ENCODE measurements around the gene SHISA7. TPM values are rescaled to one million over a fixed set of nuclear protein-coding genes. Genes with fewer than 3 reads are reported as not detected.

Gene SHISA7
- total RNA-seq, 1 experiment from 2014 or later: not detected

DNA sequence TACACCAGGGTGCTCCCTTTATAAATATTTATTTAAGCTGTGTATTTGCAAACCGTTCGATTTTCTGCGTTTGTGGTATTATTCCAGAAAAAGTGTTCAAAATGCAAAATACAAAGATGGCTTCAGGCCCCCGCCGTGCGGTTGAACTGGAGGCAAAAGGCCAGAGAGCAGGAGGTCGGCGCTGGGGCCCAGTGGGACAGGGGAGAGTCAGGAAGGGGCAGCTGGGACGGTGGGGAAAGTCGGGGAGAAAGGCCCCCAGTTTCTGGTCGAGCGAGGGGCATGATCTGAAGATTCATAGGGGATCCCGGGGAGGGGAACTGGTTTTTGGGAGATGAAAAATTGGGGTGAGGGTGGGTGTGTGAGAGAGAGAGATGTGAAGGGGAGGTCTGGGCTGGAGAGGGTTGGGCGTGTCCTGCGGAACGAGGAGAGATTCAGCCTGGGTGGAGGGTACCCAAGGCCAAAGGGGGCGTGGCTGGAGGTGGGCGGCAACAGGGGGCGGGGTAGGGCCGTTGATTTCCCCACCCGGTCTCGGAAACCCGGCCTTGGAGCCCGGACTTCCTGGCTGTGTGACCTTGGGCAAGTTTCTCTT is 17.7 kb upstream of the SHISA7 start:
- H3F3A ChIP-seq (ENCODE audit: low read length, unreplicated experiment): no peaks in the 10 kb centered on the region
- H3K4me1 ChIP-seq (ENCODE audit: insufficient read depth, low read length): peaks cover 13% of the 10 kb centered on the region
- H2AFZ ChIP-seq (ENCODE audit: low read length): peak overlapping the region; percentile 85; the same call in 1 of the 2 replicates
- H3K79me2 ChIP-seq (ENCODE audit: low read length): peaks cover 27% of the 10 kb centered on the region
- intact Hi-C loops (cut with micrococcal nuclease): loop anchor here (5.0 kb wide), 1 partner anchor 172 kb away; no protein-coding TSS in a partner anchor
- DNase-seq (peak; percentile 76), ATAC-seq (peak; percentile 49)
- no peaks in the 10 kb centered on the region for H3K9me3 ChIP-seq (ENCODE audit: low read length)
- peak overlapping the region; percentile 81 for H3K27ac ChIP-seq (ENCODE audit: low read length)
- H4K20me1 ChIP-seq (ENCODE audit: low read length): peaks cover 6% of the 10 kb centered on the region; the same call in 1 of the 2 replicates
- 0 out of 2 replicates have a peak, but pooled peaks cover 2% of the 10 kb centered on the region for H3K36me3 ChIP-seq (ENCODE audit: low read depth, low read length)
- POLR2A ChIA-PET (ENCODE audit: unreplicated experiment): no interaction called here
- TF ChIP-seq EZH2 (IDR thresholded peaks at IDR 0.05; ENCODE audit: low read length, unreplicated experiment): no peak
- peak overlapping the region; percentile 97 for H3K9ac ChIP-seq (ENCODE audit: low read length)
- H3K4me3 ChIP-seq (ENCODE audit: low read length): peak overlapping the region; percentile 91
- no peaks in the 10 kb centered on the region for H3K27me3 ChIP-seq (ENCODE audit: low read length)
- H3K4me2 ChIP-seq (ENCODE audit: low read length): peak overlapping the region; percentile 97
- CTCF ChIA-PET: interaction anchor here (0.6 kb wide), 2 partner anchors 53 to 163 kb away, joined by 3 read pairs; partner anchors contain the start of genes UBE2S and ZNF784
- H3K9me2 ChIP-seq (replicated peaks; ENCODE audit: low read length): no peaks in the 10 kb centered on the region
- BruUV-seq (replicated peaks): no TSS peak

DNA sequence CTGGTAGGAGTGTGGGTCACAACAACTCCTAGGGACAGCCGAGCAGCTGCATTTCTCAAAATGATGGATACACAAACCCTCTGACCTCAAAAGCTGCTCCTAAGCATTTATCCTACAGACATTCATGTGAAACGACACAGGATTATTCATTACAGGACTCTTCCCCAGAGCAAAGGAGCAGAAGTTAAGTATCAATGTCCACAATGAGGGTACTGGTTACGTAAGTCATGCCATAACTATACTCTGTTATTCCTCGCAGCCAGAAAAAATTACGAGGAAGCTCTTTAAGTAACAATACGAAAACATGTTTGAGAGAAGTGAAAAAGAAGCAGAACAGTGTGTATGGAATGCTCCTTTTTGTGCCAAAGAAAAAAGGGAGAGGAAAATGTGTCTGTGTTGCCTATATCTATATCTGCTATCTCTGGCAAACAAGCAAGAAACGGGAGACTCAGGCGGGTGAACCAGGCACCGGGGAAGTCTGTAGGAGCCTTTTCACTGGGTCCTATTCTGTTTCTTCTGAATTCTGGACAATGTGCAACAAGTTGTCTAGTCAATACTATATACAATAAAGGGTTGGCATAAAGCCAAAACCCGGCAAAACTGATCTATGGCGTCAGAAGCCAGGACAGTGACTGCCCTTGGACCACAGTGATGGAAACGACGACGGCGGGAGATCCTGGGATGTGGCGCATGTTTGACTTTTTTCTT is 17.0 kb upstream of the SHISA7 start:
- ChIA-PET POLR2A (ENCODE audit: unreplicated experiment) (no interaction called here), CTCF (interaction anchor here (0.6 kb wide), 3 partner anchors 17 to 164 kb away, joined by 3 to 4 read pairs (median 3); partner anchors contain the start of genes UBE2S and ZNF784)
- no peak for DNase-seq
- Histone ChIP-seq H3K27ac (ENCODE audit: low read length) (no peak overlapping the region), H3K9me3 (ENCODE audit: low read length) (no peaks in the 10 kb centered on the region), H2AFZ (ENCODE audit: low read length) (no peak overlapping the region), H3K27me3 (ENCODE audit: low read length) (no peaks in the 10 kb centered on the region), H3K9me2 (replicated peaks; ENCODE audit: low read length) (no peaks in the 10 kb centered on the region), H3K79me2 (ENCODE audit: low read length) (peaks cover 27% of the 10 kb centered on the region), H3K36me3 (ENCODE audit: low read depth, low read length) (peaks cover 5% of the 10 kb centered on the region; the same call in 1 of the 2 replicates), H3K9ac (ENCODE audit: low read length) (peak overlapping the region; percentile 97; the same call in 1 of the 2 replicates), H4K20me1 (ENCODE audit: low read length) (peaks cover 6% of the 10 kb centered on the region; the same call in 1 of the 2 replicates), H3K4me3 (ENCODE audit: low read length) (peak overlapping the region; percentile 91), H3F3A (ENCODE audit: low read length, unreplicated experiment) (no peaks in the 10 kb centered on the region), H3K4me1 (ENCODE audit: insufficient read depth, low read length) (peaks cover 13% of the 10 kb centered on the region), H3K4me2 (ENCODE audit: low read length) (peak overlapping the region; percentile 97)
- no TSS peak for BruUV-seq (replicated peaks)
- intact Hi-C loops (cut with micrococcal nuclease): loop anchor here (5.0 kb wide), 1 partner anchor 172 kb away; no protein-coding TSS in a partner anchor
- no peak for TF ChIP-seq EZH2phosphoT487 (IDR thresholded peaks at IDR 0.05; ENCODE audit: borderline replicate concordance, low read length)
- TF ChIP-seq CTCF (conservative IDR thresholded peaks at IDR 0.05; ENCODE audit: low read depth, low read length): no peak
- no peak for TF ChIP-seq EZH2 (IDR thresholded peaks at IDR 0.05; ENCODE audit: low read length, unreplicated experiment)
- no peak for ATAC-seq

- intact Hi-C loops (cut with micrococcal nuclease): no loop called here
- peaks cover 5% of the 10 kb centered on the region; the same call in 1 of the 2 replicates for H3K36me3 ChIP-seq (ENCODE audit: low read depth, low read length)
- no peak overlapping the region for H3K9ac ChIP-seq (ENCODE audit: low read length)
- no peak for TF ChIP-seq CTCF (conservative IDR thresholded peaks at IDR 0.05; ENCODE audit: low read depth, low read length)
- no peak for TF ChIP-seq EZH2phosphoT487 (IDR thresholded peaks at IDR 0.05; ENCODE audit: borderline replicate concordance, low read length)
- TF ChIP-seq EZH2 (IDR thresholded peaks at IDR 0.05; ENCODE audit: low read length, unreplicated experiment): no peak
- peaks cover 27% of the 10 kb centered on the region for H3K79me2 ChIP-seq (ENCODE audit: low read length)
- BruUV-seq (replicated peaks): no TSS peak
- H2AFZ ChIP-seq (ENCODE audit: low read length): no peak overlapping the region
- H4K20me1 ChIP-seq (ENCODE audit: low read length): peaks cover 6% of the 10 kb centered on the region; the same call in 1 of the 2 replicates
- H3K4me3 ChIP-seq (ENCODE audit: low read length): no peak overlapping the region
- no peak overlapping the region for H3K27ac ChIP-seq (ENCODE audit: low read length)
- no peak for DNase-seq
- H3K9me2 ChIP-seq (replicated peaks; ENCODE audit: low read length): no peaks in the 10 kb centered on the region
- ChIA-PET CTCF (no interaction called here), POLR2A (ENCODE audit: unreplicated experiment) (no interaction called here)
- H3K4me2 ChIP-seq (ENCODE audit: low read length): peak overlapping the region; percentile 97
- H3K4me1 ChIP-seq (ENCODE audit: insufficient read depth, low read length): peaks cover 13% of the 10 kb centered on the region
- no peaks in the 10 kb centered on the region for H3F3A ChIP-seq (ENCODE audit: low read length, unreplicated experiment)
- no peaks in the 10 kb centered on the region for H3K27me3 ChIP-seq (ENCODE audit: low read length)
- H3K9me3 ChIP-seq (ENCODE audit: low read length): no peaks in the 10 kb centered on the region
- no peak for ATAC-seq
These were observed 16.4 kb upstream of the SHISA7 start for GRCh38 chr19:55459551-55459949.
